GM19452 (cell line): ENCODE results near the gene WFDC11.

ENCODE experiments used
- ATAC-seq: cut with Tn5 transposase; IDR thresholded peaks from one replicate; pipeline ENCODE4 v1.9.1; 2021; ENCODE audit not compliant: unreplicated experiment

The WFDC11 gene

GRCh38 chr20:45629496-45630100 is 40.4 kb downstream of the WFDC11 start, which contains the start of gene WFDC10A:
TSS of gene WFDC10A (plus strand) at chr20:45629739. CDS start at chr20:45629814, 75 bp downstream.
- ATAC-seq = no peak

GRCh38 chr20:45626540-45626939 is 43.5 kb downstream of the WFDC11 start:
- no peak for ATAC-seq

DNA sequence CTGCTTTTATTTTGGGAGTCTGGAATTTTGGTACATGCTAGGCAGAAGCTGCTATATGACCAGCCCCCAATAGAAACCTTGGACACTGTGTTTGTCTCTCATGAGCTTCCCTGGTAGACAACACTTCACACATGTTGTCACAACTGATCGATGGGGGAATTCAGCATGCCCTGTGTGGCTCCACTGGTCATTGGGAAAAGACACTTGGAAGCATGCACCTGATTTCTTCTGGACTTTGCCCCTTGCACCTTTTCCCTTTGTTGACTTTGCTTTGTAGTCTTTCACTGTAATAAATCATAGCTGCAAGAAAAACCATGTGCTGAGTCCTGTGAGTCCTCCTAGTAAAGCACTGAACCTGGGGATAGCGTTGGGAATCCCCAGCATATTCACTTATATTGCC is 48.4 kb downstream of the WFDC11 start:
- ATAC-seq = no peak

DNA sequence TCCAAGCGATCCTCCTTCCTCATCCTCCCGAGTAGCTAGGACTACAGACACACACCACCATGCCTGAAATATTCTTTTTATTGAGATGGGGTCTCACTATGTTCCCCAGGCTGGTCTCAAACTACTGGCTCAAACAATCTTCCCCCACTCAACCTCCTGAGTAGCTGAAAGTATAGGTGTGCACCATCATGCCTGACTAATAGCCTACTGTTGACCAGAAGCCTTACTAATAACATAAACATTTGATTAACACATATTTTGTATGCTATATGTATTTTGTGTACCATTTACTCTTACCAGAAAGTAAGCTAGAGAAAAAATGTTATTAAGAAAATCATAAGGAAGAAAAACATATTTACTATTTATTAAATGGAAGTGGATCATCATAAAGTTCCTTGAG is 52.4 kb downstream of the WFDC11 start:
- no peak for ATAC-seq

DNA sequence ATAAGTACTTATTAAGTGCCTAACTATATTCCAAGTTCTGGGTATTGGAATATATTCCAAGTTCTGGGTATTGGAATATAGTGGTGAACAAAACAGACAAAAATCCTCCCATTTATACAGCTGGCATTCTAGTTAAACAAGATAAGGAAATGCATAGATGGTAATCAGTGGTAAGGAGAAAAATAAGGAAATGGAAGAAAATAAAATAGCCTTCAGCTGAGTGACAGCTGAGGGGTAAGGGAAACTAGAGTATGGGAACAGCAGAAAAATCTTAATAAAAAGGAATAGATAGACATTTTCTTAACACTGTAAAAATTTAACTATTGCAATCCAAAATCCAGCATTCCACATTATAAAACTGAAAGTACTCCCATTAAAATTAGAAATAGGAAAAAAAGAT is 57.7 kb downstream of the WFDC11 start:
- no peak for ATAC-seq

- ATAC-seq = no peak
Observed at GRCh38 chr20:45611054-45611453, 59.0 kb downstream of the WFDC11 start.

- no peak for ATAC-seq
Observed at GRCh38 chr20:45607810-45608209, 62.2 kb downstream of the WFDC11 start.
